CD8-positive, alpha-beta memory T cell (primary cell): Measurements from ENCODE around the gene CDKL4. TPM values are rescaled to one million over a fixed set of nuclear protein-coding genes. Genes with fewer than 3 reads are reported as not detected.
"Not testable (repeated sequence)": the region's sequence is repeated elsewhere in the genome, so short reads cannot be mapped to it uniquely, and the experiment has no call there.

ENCODE experiments used
- CTCF ChIA-PET: fragments of 350-600 bp; sonication (Branson Sonifier 250); formaldehyde crosslinking; loops from one replicate; lab custom pipeline; 2021; ENCODE audit warnings: antibody characterized with exemption; lab: Charles Lee
- POLR2A ChIA-PET: fragments of 350-600 bp; sonication (Branson Sonifier 250); formaldehyde crosslinking; loops from one replicate; lab custom pipeline; 2021; ENCODE audit warnings: antibody characterized with exemption; lab: Charles Lee
- DNase-seq, 5 donors: peaks; one replicate each; pipeline versions ENCODE4 v3.0.0 to v3.0.0-alpha.2; 2020 to 2022; ENCODE audit warnings: mixed read lengths in 1 of 5
- H3K27ac ChIP-seq: one replicate; pipeline ENCODE4 v1.7.0; 2013; ENCODE audit warnings: low read depth, mild to moderate bottlenecking, low read length, moderate library complexity
- H3K27me3 ChIP-seq: 2 replicates; pipeline ENCODE4 v1.7.0; 2013; ENCODE audit warnings: low read length, mild to moderate bottlenecking; ENCODE audit not compliant: insufficient read depth, poor library complexity, severe bottlenecking
- H3K36me3 ChIP-seq: 2 replicates; pipeline ENCODE4 v1.7.0; 2013; ENCODE audit warnings: mild to moderate bottlenecking, low read length, moderate library complexity; ENCODE audit not compliant: insufficient read depth
- H3K4me1 ChIP-seq: 2 replicates; pipeline ENCODE4 v1.7.0; 2013; ENCODE audit warnings: mild to moderate bottlenecking, low read length, moderate library complexity; ENCODE audit not compliant: insufficient read depth
- H3K4me3 ChIP-seq: 2 replicates; pipeline ENCODE4 v1.7.0; 2013; ENCODE audit warnings: mild to moderate bottlenecking, low read length
- H3K9me3 ChIP-seq: 2 replicates; pipeline ENCODE4 v1.7.0; 2013; ENCODE audit warnings: mild to moderate bottlenecking, low read length
- H3K27ac Mint-ChIP-seq, 8 donors: one replicate each; pipeline ENCODE4 v1.8.0; 2020 to 2021; ENCODE audit warnings: mixed read lengths in 8 of 8, mild to moderate bottlenecking in 6 of 8, inconsistent platforms in 3 of 8, moderate library complexity in 3 of 8
- H3K27me3 Mint-ChIP-seq, 2 donors: one replicate each; pipeline ENCODE4 v1.8.0; 2020 to 2021; ENCODE audit warnings: mixed read lengths in 2 of 2, mild to moderate bottlenecking in 1 of 2, moderate library complexity in 1 of 2
- H3K36me3 Mint-ChIP-seq, 3 donors: one replicate each; pipeline ENCODE4 v1.8.0; 2020 to 2021; ENCODE audit warnings: mixed read lengths in 3 of 3, inconsistent platforms in 1 of 3, mild to moderate bottlenecking in 1 of 3
- H3K4me1 Mint-ChIP-seq, 3 donors: one replicate each; pipeline ENCODE4 v1.8.0; 2020 to 2021; ENCODE audit warnings: mixed read lengths in 3 of 3, inconsistent platforms in 1 of 3, mild to moderate bottlenecking in 1 of 3
- H3K4me3 Mint-ChIP-seq, 7 donors: one replicate each; pipeline ENCODE4 v1.8.0; 2020 to 2021; ENCODE audit warnings: mixed read lengths in 7 of 7, mild to moderate bottlenecking in 6 of 7, moderate library complexity in 4 of 7, inconsistent platforms in 2 of 7
- H3K9me3 Mint-ChIP-seq, 5 donors: one replicate each; pipeline ENCODE4 v1.8.0; 2020 to 2022; ENCODE audit warnings: mixed read lengths in 5 of 5, mild to moderate bottlenecking in 3 of 5, moderate library complexity in 2 of 5, inconsistent platforms in 1 of 5
- polyA plus RNA-seq: library from polyadenylated mRNA; unstranded; fragments of 300-500 nt; fragmentation: Illumina TruSeq; gene quantifications from one replicate; pipeline ENCODE4 v1.2.3, GENCODE V29; 2021
- total RNA-seq, 2 experiments: library from RNA; stranded (reverse); gene quantifications; one replicate each; pipeline ENCODE4 v1.2.3, GENCODE V29; 2021

CDKL4 gene
- total and polyA plus RNA-seq, 3 experiments from 2014 or later: 0.13 to 0.31 TPM; not detected in 1

- Histone ChIP-seq H3K27ac (no peak overlapping the region), H3K4me3 (no peak overlapping the region), H3K4me1 (no peaks in the 10 kb centered on the region), H3K27me3 (no peaks in the 10 kb centered on the region), H3K36me3 (no peaks in the 10 kb centered on the region), H3K9me3 (no peaks in the 10 kb centered on the region)
- Mint-ChIP-seq H3K36me3 (no peaks in the 10 kb centered on the region), H3K9me3 (no peaks in the 10 kb centered on the region), H3K27ac (no peak overlapping the region), H3K4me3 (no peak overlapping the region), H3K4me1 (no peaks in the 10 kb centered on the region), H3K27me3 (no peaks in the 10 kb centered on the region)
- ChIA-PET POLR2A (no interaction called here), CTCF (no interaction called here)
- no peak for DNase-seq
These were observed 86.9 kb downstream of the CDKL4 start for GRCh38 chr2:39156846-39157245.

GRCh38 chr2:39156107-39156506 is 87.7 kb downstream of the CDKL4 start:
- ChIA-PET POLR2A (no interaction called here), CTCF (interaction anchor here (0.7 to 1.9 kb wide), 4 partner anchors 32 to 72 kb away, joined by 3 to 8 read pairs (median 4); no protein-coding TSS in a partner anchor)
- Histone ChIP-seq H3K36me3 (no peaks in the 10 kb centered on the region), H3K4me1 (no peaks in the 10 kb centered on the region), H3K27ac (no peak overlapping the region), H3K4me3 (no peak overlapping the region), H3K9me3 (no peaks in the 10 kb centered on the region), H3K27me3 (no peaks in the 10 kb centered on the region)
- Mint-ChIP-seq H3K36me3 (no peaks in the 10 kb centered on the region), H3K9me3 (no peaks in the 10 kb centered on the region), H3K4me3 (no peak overlapping the region), H3K4me1 (no peaks in the 10 kb centered on the region), H3K27me3 (no peaks in the 10 kb centered on the region), H3K27ac (no peak overlapping the region)
- DNase-seq: no peak

- H3K27me3 ChIP-seq, H3K36me3 ChIP-seq, H3K27ac ChIP-seq, H3K9me3 Mint-ChIP-seq, H3K27ac Mint-ChIP-seq, H3K9me3 ChIP-seq, H3K4me3 ChIP-seq, H3K27me3 Mint-ChIP-seq, DNase-seq, H3K4me3 Mint-ChIP-seq, H3K4me1 Mint-ChIP-seq, POLR2A ChIA-PET, H3K4me1 ChIP-seq, H3K36me3 Mint-ChIP-seq: not testable (repeated sequence)
- CTCF ChIA-PET: interaction anchor here (0.7 to 1.9 kb wide), 5 partner anchors 13 to 73 kb away, joined by 3 to 8 read pairs (median 3); no protein-coding TSS in a partner anchor
These were observed 88.2 kb downstream of the CDKL4 start for GRCh38 chr2:39155573-39155972.

GRCh38 chr2:39154944-39155343 is 88.8 kb downstream of the CDKL4 start:
- Histone ChIP-seq H3K4me1 (no peaks in the 10 kb centered on the region), H3K27me3 (no peaks in the 10 kb centered on the region), H3K27ac (no peak overlapping the region), H3K9me3 (no peaks in the 10 kb centered on the region), H3K36me3 (no peaks in the 10 kb centered on the region), H3K4me3 (no peak overlapping the region)
- H3K36me3 Mint-ChIP-seq: no peaks in the 10 kb centered on the region
- no peak overlapping the region for H3K4me3 Mint-ChIP-seq
- no peak overlapping the region for H3K27ac Mint-ChIP-seq
- no peaks in the 10 kb centered on the region for H3K9me3 Mint-ChIP-seq
- no peaks in the 10 kb centered on the region for H3K27me3 Mint-ChIP-seq
- CTCF ChIA-PET: interaction anchor here (0.8 to 1.9 kb wide), 5 partner anchors 13 to 73 kb away, joined by 3 to 8 read pairs (median 3); no protein-coding TSS in a partner anchor
- POLR2A ChIA-PET: no interaction called here
- no peaks in the 10 kb centered on the region for H3K4me1 Mint-ChIP-seq
- no peak for DNase-seq

GRCh38 chr2:39153312-39153711 is 90.5 kb downstream of the CDKL4 start:
- Histone ChIP-seq H3K36me3 (no peaks in the 10 kb centered on the region), H3K27me3 (no peaks in the 10 kb centered on the region), H3K27ac (no peak overlapping the region), H3K9me3 (no peaks in the 10 kb centered on the region), H3K4me3 (no peak overlapping the region), H3K4me1 (no peaks in the 10 kb centered on the region)
- Mint-ChIP-seq H3K36me3 (no peaks in the 10 kb centered on the region), H3K27me3 (no peaks in the 10 kb centered on the region), H3K9me3 (no peaks in the 10 kb centered on the region), H3K4me1 (no peaks in the 10 kb centered on the region), H3K4me3 (no peak overlapping the region), H3K27ac (peak overlapping the region in 1 of 8 donors; percentile 44)
- no peak for DNase-seq
- POLR2A ChIA-PET: no interaction called here
- CTCF ChIA-PET: no interaction called here

- Histone ChIP-seq H3K27me3 (no peaks in the 10 kb centered on the region), H3K36me3 (no peaks in the 10 kb centered on the region), H3K9me3 (no peaks in the 10 kb centered on the region), H3K27ac (no peak overlapping the region), H3K4me3 (no peak overlapping the region), H3K4me1 (no peaks in the 10 kb centered on the region)
- Mint-ChIP-seq H3K27ac (no peak overlapping the region), H3K9me3 (no peaks in the 10 kb centered on the region), H3K36me3 (no peaks in the 10 kb centered on the region), H3K27me3 (no peaks in the 10 kb centered on the region), H3K4me1 (no peaks in the 10 kb centered on the region), H3K4me3 (no peak overlapping the region)
- ChIA-PET POLR2A (no interaction called here), CTCF (no interaction called here)
- no peak for DNase-seq
These were observed 91.3 kb downstream of the CDKL4 start for GRCh38 chr2:39152504-39152903.

- no peak overlapping the region for H3K27ac Mint-ChIP-seq
- Histone ChIP-seq H3K4me1 (no peaks in the 10 kb centered on the region), H3K4me3 (no peak overlapping the region), H3K27me3 (no peaks in the 10 kb centered on the region), H3K9me3 (no peaks in the 10 kb centered on the region), H3K36me3 (no peaks in the 10 kb centered on the region), H3K27ac (no peak overlapping the region)
- ChIA-PET CTCF (no interaction called here), POLR2A (no interaction called here)
- H3K4me1 Mint-ChIP-seq: no peaks in the 10 kb centered on the region
- H3K27me3 Mint-ChIP-seq: no peaks in the 10 kb centered on the region
- H3K4me3 Mint-ChIP-seq: no peak overlapping the region
- no peaks in the 10 kb centered on the region for H3K36me3 Mint-ChIP-seq
- no peaks in the 10 kb centered on the region for H3K9me3 Mint-ChIP-seq
- DNase-seq: no peak
These were observed 92.8 kb downstream of the CDKL4 start for GRCh38 chr2:39150890-39151497.

- Mint-ChIP-seq H3K4me3 (no peak overlapping the region), H3K27me3 (no peaks in the 10 kb centered on the region), H3K27ac (peak overlapping the region in 1 of 8 donors; percentile 57), H3K4me1 (no peaks in the 10 kb centered on the region), H3K9me3 (no peaks in the 10 kb centered on the region), H3K36me3 (no peaks in the 10 kb centered on the region)
- Histone ChIP-seq H3K36me3 (no peaks in the 10 kb centered on the region), H3K27me3 (no peaks in the 10 kb centered on the region), H3K4me3 (no peak overlapping the region), H3K9me3 (no peaks in the 10 kb centered on the region), H3K4me1 (no peaks in the 10 kb centered on the region), H3K27ac (peak overlapping the region; percentile 16)
- ChIA-PET CTCF (no interaction called here), POLR2A (no interaction called here)
- DNase-seq: no peak
These were observed 93.6 kb downstream of the CDKL4 start for GRCh38 chr2:39150102-39150562.
